Uterus (tissue), 4 donors: ENCODE data around the gene PTPN14. TPM values are rescaled to one million over a fixed set of nuclear protein-coding genes. Genes with fewer than 3 reads are reported as not detected.
"Not testable (repeated sequence)": the region's sequence is repeated elsewhere in the genome, so short reads cannot be mapped to it uniquely, and the experiment has no call there.

Experiments
- DNase-seq, 2 donors: peaks; one replicate each; pipeline ENCODE4 v3.0.0-alpha.2; 2019 to 2020
- H3K27ac ChIP-seq, 2 donors: fragments of 200-600 bp; sonication (generic); 1 replicate in 1 of 2; 2 replicates in 1 of 2; pipeline ENCODE4 v1.5.1; 2016 to 2018
- H3K27me3 ChIP-seq, 2 donors: fragments of 200-600 bp; sonication (generic); one replicate each; pipeline ENCODE4 v1.5.1; 2018 to 2019; ENCODE audit warnings: control low read depth in 1 of 2
- H3K36me3 ChIP-seq, 2 donors: fragments of 200-600 bp; sonication (generic); one replicate each; pipeline ENCODE4 v1.5.1; 2019; ENCODE audit warnings: control low read depth in 1 of 2
- H3K4me1 ChIP-seq, 2 donors: fragments of 200-600 bp; sonication (generic); one replicate each; pipeline ENCODE4 v1.5.1; 2018 to 2019; ENCODE audit warnings: control low read depth in 1 of 2
- H3K4me3 ChIP-seq, 2 donors: fragments of 200-600 bp; sonication (generic); 1 replicate in 1 of 2; 2 replicates in 1 of 2; pipeline ENCODE4 v1.5.1; 2018 to 2019; ENCODE audit warnings: mild to moderate bottlenecking in 1 of 2
- H3K9me3 ChIP-seq, 2 donors: fragments of 200-600 bp; sonication (generic); one replicate each; pipeline ENCODE4 v1.5.1; 2019; ENCODE audit warnings: control low read depth in 1 of 2
- POLR2A ChIP-seq, 2 donors: fragments of 450-650 bp; IDR thresholded peaks; one replicate each; pipeline ENCODE4 v1.6.1; 2016; ENCODE audit warnings: antibody characterized with exemption in 2 of 2, mild to moderate bottlenecking in 1 of 2, moderate library complexity in 1 of 2
- intact Hi-C: fragments of 100-400 bp; cut with DNase I; formaldehyde crosslinking; loops from one replicate; pipeline ENCODE4 v1.15.1; 2023; ENCODE audit warnings: low total_unique reads
- total RNA-seq, 4 donors: library from RNA; depleted of rRNA in 3 of 4; stranded (reverse); fragments of >200 nt in 3 of 4; gene quantifications; one replicate each; pipeline versions ENCODE4 v1.1.0 to v1.2.4, GENCODE V29; 2014 to 2023
- TF ChIP-seq, protein P1 (sequence below), 4 experiments: fragments of 200-600 bp in 2 of 4; fragments of 450-650 bp in 2 of 4; sonication (generic) in 2 of 4; IDR thresholded peaks; one replicate each; pipeline ENCODE4 v1.5.1; 2016 to 2019; ENCODE audit warnings: antibody characterized with exemption in 4 of 4, mild to moderate bottlenecking in 2 of 4, moderate library complexity in 1 of 4
- donor health status: DM: yes; HTN: yes; CAD: no.

PTPN14 gene
- total RNA-seq, 4 donors from 2014 or later: 13.2 to 78.0 (median 30.9) TPM

DNA sequence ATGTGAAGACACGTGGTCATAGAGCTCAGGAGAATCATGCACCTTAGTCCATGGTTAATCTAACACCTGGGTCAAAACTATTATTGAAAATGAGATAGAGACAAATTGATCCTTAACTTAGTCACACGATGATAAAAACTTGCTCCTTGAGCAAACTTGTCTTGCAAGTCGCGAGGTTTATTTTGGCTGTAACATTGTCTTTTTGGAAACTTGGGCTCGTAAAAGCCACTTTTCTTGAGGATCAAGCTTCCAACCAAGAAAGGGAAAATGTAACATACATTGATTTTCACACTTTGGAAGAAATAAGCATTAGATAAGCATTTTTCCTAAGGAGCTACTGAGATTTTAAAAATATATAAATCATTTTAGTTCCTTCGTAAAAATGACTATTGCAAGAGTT, 31.7 kb upstream of the PTPN14 start:
- DNase-seq: no peak
- no peak overlapping the region for H3K4me3 ChIP-seq
- no peaks in the 10 kb centered on the region for H3K4me1 ChIP-seq
- no peak overlapping the region for H3K27ac ChIP-seq
- TF ChIP-seq, protein P1, sequence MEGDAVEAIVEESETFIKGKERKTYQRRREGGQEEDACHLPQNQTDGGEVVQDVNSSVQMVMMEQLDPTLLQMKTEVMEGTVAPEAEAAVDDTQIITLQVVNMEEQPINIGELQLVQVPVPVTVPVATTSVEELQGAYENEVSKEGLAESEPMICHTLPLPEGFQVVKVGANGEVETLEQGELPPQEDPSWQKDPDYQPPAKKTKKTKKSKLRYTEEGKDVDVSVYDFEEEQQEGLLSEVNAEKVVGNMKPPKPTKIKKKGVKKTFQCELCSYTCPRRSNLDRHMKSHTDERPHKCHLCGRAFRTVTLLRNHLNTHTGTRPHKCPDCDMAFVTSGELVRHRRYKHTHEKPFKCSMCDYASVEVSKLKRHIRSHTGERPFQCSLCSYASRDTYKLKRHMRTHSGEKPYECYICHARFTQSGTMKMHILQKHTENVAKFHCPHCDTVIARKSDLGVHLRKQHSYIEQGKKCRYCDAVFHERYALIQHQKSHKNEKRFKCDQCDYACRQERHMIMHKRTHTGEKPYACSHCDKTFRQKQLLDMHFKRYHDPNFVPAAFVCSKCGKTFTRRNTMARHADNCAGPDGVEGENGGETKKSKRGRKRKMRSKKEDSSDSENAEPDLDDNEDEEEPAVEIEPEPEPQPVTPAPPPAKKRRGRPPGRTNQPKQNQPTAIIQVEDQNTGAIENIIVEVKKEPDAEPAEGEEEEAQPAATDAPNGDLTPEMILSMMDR (IDR thresholded peaks at IDR 0.05): no peak
- TF ChIP-seq POLR2A (IDR thresholded peaks at IDR 0.05): no peak
- no peaks in the 10 kb centered on the region for H3K27me3 ChIP-seq
- intact Hi-C loops: no loop called here
- H3K36me3 ChIP-seq: no peaks in the 10 kb centered on the region
- H3K9me3 ChIP-seq: no peaks in the 10 kb centered on the region

DNA sequence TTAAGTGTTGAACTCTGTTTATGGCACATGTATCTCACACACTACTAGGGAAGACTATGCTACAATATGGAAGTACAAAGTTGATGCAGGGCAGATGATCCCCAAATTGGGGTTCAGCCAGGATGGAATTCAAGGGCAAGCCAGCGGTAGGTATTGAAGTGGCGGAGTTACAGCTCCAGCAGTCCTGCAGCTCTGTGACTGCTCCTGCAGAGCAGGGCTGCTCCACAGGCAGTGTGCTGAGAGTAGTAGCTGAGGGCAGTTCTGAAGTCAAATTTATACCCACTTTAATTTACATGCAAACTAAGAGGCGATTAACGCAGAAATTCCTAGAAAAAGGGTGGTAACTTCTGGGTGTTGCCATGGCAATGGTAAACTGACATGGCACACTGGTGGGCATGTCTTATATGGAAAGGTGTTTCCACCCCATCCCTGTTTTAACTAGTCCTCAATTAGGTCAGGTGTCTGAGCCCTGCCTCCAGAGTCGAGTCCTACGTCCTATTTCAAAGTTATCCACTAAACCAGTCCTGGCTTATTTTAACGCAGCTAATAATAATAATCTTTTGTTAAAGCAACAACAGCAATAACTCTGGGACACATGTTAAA, 31.0 kb upstream of the PTPN14 start:
- intact Hi-C loops: no loop called here
- Histone ChIP-seq H3K27ac (no peak overlapping the region), H3K9me3 (no peaks in the 10 kb centered on the region)

DNA sequence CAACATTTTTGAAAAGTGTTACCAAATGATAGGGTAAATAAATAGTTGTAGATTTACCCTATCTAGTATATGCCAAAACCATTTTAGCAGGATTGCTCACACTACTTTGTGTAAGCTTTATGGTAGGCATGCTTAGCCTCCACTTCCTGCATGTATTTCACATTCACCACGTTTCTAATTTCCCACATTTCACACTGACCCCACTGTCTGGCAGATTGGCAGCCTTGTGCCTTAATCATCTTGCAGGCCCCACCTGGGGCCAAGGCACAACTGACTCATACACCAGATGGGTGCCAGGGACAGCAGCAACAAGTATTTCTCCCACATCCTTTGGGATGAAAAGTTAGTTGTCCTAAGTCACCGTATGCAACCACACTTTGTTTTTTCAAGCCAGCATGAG, 30.4 kb upstream of the PTPN14 start:
- no peak overlapping the region for H3K27ac ChIP-seq

More for the DNA sequence above, 31.0 kb upstream of the PTPN14 start:
- H3K27me3 ChIP-seq: no peaks in the 10 kb centered on the region
- no peaks in the 10 kb centered on the region for H3K36me3 ChIP-seq
- H3K4me3 ChIP-seq: no peak overlapping the region
- no peak for TF ChIP-seq POLR2A (IDR thresholded peaks at IDR 0.05)
- TF ChIP-seq, protein P1 (IDR thresholded peaks at IDR 0.05): no peak
- no peak for DNase-seq
- H3K4me1 ChIP-seq: no peaks in the 10 kb centered on the region

DNA sequence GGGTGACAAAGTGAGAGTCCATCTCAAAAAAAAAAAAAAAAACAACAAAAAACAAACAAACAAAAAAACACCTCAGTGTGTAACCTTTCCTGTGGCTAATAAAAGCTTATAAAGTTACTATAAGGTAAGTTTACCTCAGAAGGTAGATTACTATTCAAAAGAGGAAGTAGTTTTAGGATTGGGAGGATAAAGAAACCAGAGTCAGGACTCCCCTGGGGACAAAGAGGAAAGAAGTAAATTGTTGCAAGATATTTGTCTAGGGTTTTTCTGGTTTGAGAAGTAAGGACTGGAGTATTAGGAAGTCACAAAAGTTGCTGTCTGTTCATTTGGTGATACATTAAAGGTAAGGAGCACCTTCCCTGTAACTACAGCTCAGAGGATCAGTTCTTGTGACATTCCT, 27.8 kb upstream of the PTPN14 start:
- TF ChIP-seq, protein P1 (IDR thresholded peaks at IDR 0.05): no peak
- TF ChIP-seq POLR2A (IDR thresholded peaks at IDR 0.05): no peak
- intact Hi-C loops: no loop called here
- Histone ChIP-seq H3K4me1 (no peaks in the 10 kb centered on the region), H3K36me3 (no peaks in the 10 kb centered on the region), H3K27ac (no peak overlapping the region), H3K27me3 (no peaks in the 10 kb centered on the region), H3K9me3 (no peaks in the 10 kb centered on the region), H3K4me3 (no peak overlapping the region)
- DNase-seq: no peak

More for the DNA sequence above, 30.4 kb upstream of the PTPN14 start:
- no peaks in the 10 kb centered on the region for H3K9me3 ChIP-seq
- no peaks in the 10 kb centered on the region for H3K4me1 ChIP-seq
- no peak for TF ChIP-seq POLR2A (IDR thresholded peaks at IDR 0.05)
- TF ChIP-seq, protein P1 (IDR thresholded peaks at IDR 0.05): no peak
- H3K4me3 ChIP-seq: no peak overlapping the region
- intact Hi-C loops: no loop called here
- no peaks in the 10 kb centered on the region for H3K36me3 ChIP-seq
- no peak for DNase-seq
- no peaks in the 10 kb centered on the region for H3K27me3 ChIP-seq

DNA sequence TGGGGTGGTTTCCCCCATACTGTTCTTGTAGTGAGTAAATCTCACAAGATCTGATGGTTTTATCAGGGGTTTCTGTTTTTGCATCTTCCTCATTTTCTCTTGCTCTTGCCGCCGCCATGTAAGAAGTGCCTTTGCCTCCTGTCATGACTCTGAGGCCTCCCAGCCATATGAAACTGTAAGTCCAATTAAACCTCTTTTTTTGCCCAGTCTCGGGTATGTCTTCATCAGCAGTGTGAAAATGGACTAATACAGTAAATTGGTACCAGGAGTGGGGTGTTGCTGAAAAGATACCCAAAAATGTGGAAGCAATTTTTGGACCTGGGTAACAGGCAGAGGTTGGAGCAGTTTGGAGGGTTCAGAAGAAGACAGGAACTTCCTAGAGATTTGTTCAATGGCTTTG, 24.7 kb upstream of the PTPN14 start:
- H3K27me3 ChIP-seq, H3K9me3 ChIP-seq, intact Hi-C loops, H3K4me1 ChIP-seq, DNase-seq, H3K4me3 ChIP-seq, H3K27ac ChIP-seq, H3K36me3 ChIP-seq: not testable (repeated sequence)
